Endothelial cell of umbilical vein (primary cell): ENCODE results near the gene NXNL2. TPM values are rescaled to one million over a fixed set of nuclear protein-coding genes. Genes with fewer than 3 reads are reported as not detected.

Experiments
- BruUV-seq: library from RNA; stranded (reverse); fragments of 400-500 nt; replicated peaks from 2 replicates; lab custom pipeline; 2021; lab: Mats Ljungman, UMichigan
- CTCF ChIA-PET: fragments of 300-600, 350-600 bp; sonication (Branson Sonifier 250); formaldehyde crosslinking; loops from one replicate; lab custom pipeline; 2021; ENCODE audit warnings: antibody characterized with exemption, inconsistent platforms; lab: Charles Lee
- POLR2A ChIA-PET: fragments of 300-600, 350-600 bp; sonication (Branson Sonifier 250); formaldehyde crosslinking; loops from one replicate; lab custom pipeline; 2021; ENCODE audit warnings: antibody characterized with exemption, inconsistent platforms; lab: Charles Lee
- DNase-seq: peaks from one replicate; pipeline ENCODE4 v3.0.0-alpha.2; 2011; ENCODE audit warnings: low read depth, low spot score
- FAIRE-seq: peaks from 2 replicates; lab custom pipeline; 2011; peaks lifted over from hg19 to GRCh38; lab: Jason Lieb, UNC
- H2AFZ ChIP-seq: 2 replicates; pipeline ENCODE4 v1.6.0; 2012; ENCODE audit warnings: low read depth, low read length, control low read depth, inconsistent platforms
- H3K27ac ChIP-seq: 2 replicates; pipeline ENCODE4 v1.5.1; 2011; ENCODE audit warnings: low read depth, mild to moderate bottlenecking, control low read depth, low read length, moderate library complexity; ENCODE audit not compliant: insufficient read depth
- H3K27me3 ChIP-seq, 2 experiments: 2 replicates each; pipeline versions ENCODE4 v1.6.0 to v1.6.1; 2011; ENCODE audit warnings: low read length in 2 of 2, mixed read lengths in 1 of 2; ENCODE audit not compliant: control insufficient read depth in 2 of 2, insufficient read depth in 2 of 2
- H3K36me3 ChIP-seq, 2 experiments: 2 replicates in 1 of 2; 3 replicates in 1 of 2; pipeline ENCODE4 v1.5.1; 2011; ENCODE audit warnings: low read length in 2 of 2, mild to moderate bottlenecking in 1 of 2, moderate library complexity in 1 of 2; ENCODE audit not compliant: control insufficient read depth in 2 of 2, insufficient read depth in 2 of 2; ENCODE audit errors: extremely low read depth in 1 of 2
- H3K4me1 ChIP-seq: 3 replicates; pipeline ENCODE4 v1.5.1; 2011; ENCODE audit warnings: mild to moderate bottlenecking, low read length; ENCODE audit not compliant: control insufficient read depth, insufficient read depth; ENCODE audit errors: extremely low read depth
- H3K4me2 ChIP-seq: 2 replicates; pipeline ENCODE4 v1.6.1; 2011; ENCODE audit warnings: low read length, control low read depth, mixed read lengths; ENCODE audit not compliant: insufficient read depth
- H3K4me3 ChIP-seq, 3 experiments: fragments of 200-600 bp in 1 of 3; sonication (generic), shearing (Covaris generic) in 1 of 3; replicated peaks in 1 of 3; 2 replicates each; pipeline ENCODE4 v1.5.1; 2011 to 2016; ENCODE audit warnings: control low read depth in 3 of 3, low read length in 3 of 3, mild to moderate bottlenecking in 2 of 3, inconsistent platforms in 1 of 3, low read depth in 1 of 3, moderate library complexity in 1 of 3; ENCODE audit not compliant: insufficient read depth in 1 of 3
- H3K79me2 ChIP-seq: 2 replicates; pipeline ENCODE4 v1.6.0; 2012; ENCODE audit warnings: low read length, inconsistent platforms; ENCODE audit not compliant: control insufficient read depth, insufficient read depth
- H3K9ac ChIP-seq: replicated peaks from 2 replicates; pipeline ENCODE3; 2011; ENCODE audit warnings: low read length, control low read depth; ENCODE audit not compliant: insufficient read depth; ENCODE audit errors: extremely low read depth
- H3K9me1 ChIP-seq: replicated peaks from 3 replicates; pipeline ENCODE4 v1.6.0; 2011; ENCODE audit warnings: mild to moderate bottlenecking, low read length; ENCODE audit not compliant: control insufficient read depth, insufficient read depth; ENCODE audit errors: extremely low read depth
- H3K9me3 ChIP-seq: replicated peaks from 2 replicates; pipeline ENCODE4 v1.5.1; 2012; ENCODE audit warnings: low read length, inconsistent platforms; ENCODE audit not compliant: control insufficient read depth, insufficient read depth
- H4K20me1 ChIP-seq: replicated peaks from 2 replicates; pipeline ENCODE3; 2011; ENCODE audit warnings: mild to moderate bottlenecking, low read length; ENCODE audit not compliant: control insufficient read depth, insufficient read depth; ENCODE audit errors: extremely low read depth
- EZH2 ChIP-seq: IDR thresholded peaks from 2 replicates; pipeline ENCODE4 v1.6.1; 2012; ENCODE audit warnings: borderline replicate concordance, low read depth, mild to moderate bottlenecking, moderate library complexity, low read length, inconsistent platforms; ENCODE audit not compliant: severe bottlenecking
- FOS ChIP-seq: IDR thresholded peaks from 2 replicates; pipeline ENCODE4 v1.6.1; 2011; ENCODE audit warnings: mild to moderate bottlenecking, low read length, moderate library complexity, borderline replicate concordance; ENCODE audit not compliant: insufficient read depth
- GATA2 ChIP-seq: IDR thresholded peaks from 2 replicates; pipeline ENCODE4 v1.7.0; 2011; ENCODE audit warnings: low read depth, mild to moderate bottlenecking, moderate library complexity, mixed read lengths, low read length; ENCODE audit not compliant: insufficient read length, insufficient read depth
- JUN ChIP-seq: IDR thresholded peaks from 2 replicates; pipeline ENCODE4 v1.6.1; 2011; ENCODE audit warnings: borderline replicate concordance, low read depth; ENCODE audit not compliant: insufficient read length, insufficient read depth
- MYC ChIP-seq: IDR thresholded peaks from one replicate; pipeline ENCODE4 v1.6.1; 2011; ENCODE audit warnings: mild to moderate bottlenecking, low read depth, low read length
- POLR2A ChIP-seq: IDR thresholded peaks from 2 replicates; pipeline ENCODE4 v1.6.1; 2012; ENCODE audit warnings: low read depth, mild to moderate bottlenecking, control low read depth, low read length
- POLR2AphosphoS5 ChIP-seq: IDR thresholded peaks from 2 replicates; pipeline ENCODE4 v1.6.1; 2012; ENCODE audit warnings: low read depth, mild to moderate bottlenecking, control low read depth, low read length, moderate library complexity; ENCODE audit not compliant: insufficient read depth
- dilution Hi-C: fragments of 300-500 bp; cut with MboI; formaldehyde crosslinking; loops from one replicate; pipeline ENCODE4 v1.15.0; 2019; ENCODE audit warnings: low sequenced_read_pairs; ENCODE audit not compliant: extremely low pct_ligation_motif_present
- intact Hi-C: fragments of 100-400 bp; cut with micrococcal nuclease; formaldehyde crosslinking; loops from one replicate; pipeline ENCODE4 v1.10.0; 2022
- polyA plus RNA-seq, 4 experiments: library from polyadenylated mRNA; depleted of rRNA in 3 of 4; stranded (reverse) in 3 of 4; unstranded in 1 of 4; fragments of >200 nt; gene quantifications; 2 replicates each; pipeline versions ENCODE4 v1.2.1 to v1.2.3, GENCODE V29; 2011 to 2012; ENCODE audit warnings: missing spikeins in 1 of 4
- total RNA-seq: library from RNA; stranded (reverse); gene quantifications from 2 replicates; pipeline ENCODE4 v1.2.3, GENCODE V29; 2021
- TF ChIP-seq, protein P1 (sequence below), 2 donors: IDR thresholded peaks; 1 replicate in 1 of 2; 2 replicates in 1 of 2; pipeline ENCODE4 v1.5.1; 2011; ENCODE audit warnings: low read length in 2 of 2, mild to moderate bottlenecking in 2 of 2, moderate library complexity in 2 of 2, control low read depth in 1 of 2, inconsistent platforms in 1 of 2, low read depth in 1 of 2; ENCODE audit not compliant: insufficient read depth in 1 of 2; ENCODE audit errors: extremely low read depth in 1 of 2
- TF ChIP-seq, protein P2 (sequence below): IDR thresholded peaks from 2 replicates; pipeline ENCODE4 v1.6.1; 2011; ENCODE audit not compliant: insufficient read depth, insufficient read length

Gene NXNL2
- total and polyA plus RNA-seq, 2 donors (not counting 3 experiments of a cell fraction or from before 2014, with no cell fraction given), result 0.14 TPM; not detected in 1

DNA sequence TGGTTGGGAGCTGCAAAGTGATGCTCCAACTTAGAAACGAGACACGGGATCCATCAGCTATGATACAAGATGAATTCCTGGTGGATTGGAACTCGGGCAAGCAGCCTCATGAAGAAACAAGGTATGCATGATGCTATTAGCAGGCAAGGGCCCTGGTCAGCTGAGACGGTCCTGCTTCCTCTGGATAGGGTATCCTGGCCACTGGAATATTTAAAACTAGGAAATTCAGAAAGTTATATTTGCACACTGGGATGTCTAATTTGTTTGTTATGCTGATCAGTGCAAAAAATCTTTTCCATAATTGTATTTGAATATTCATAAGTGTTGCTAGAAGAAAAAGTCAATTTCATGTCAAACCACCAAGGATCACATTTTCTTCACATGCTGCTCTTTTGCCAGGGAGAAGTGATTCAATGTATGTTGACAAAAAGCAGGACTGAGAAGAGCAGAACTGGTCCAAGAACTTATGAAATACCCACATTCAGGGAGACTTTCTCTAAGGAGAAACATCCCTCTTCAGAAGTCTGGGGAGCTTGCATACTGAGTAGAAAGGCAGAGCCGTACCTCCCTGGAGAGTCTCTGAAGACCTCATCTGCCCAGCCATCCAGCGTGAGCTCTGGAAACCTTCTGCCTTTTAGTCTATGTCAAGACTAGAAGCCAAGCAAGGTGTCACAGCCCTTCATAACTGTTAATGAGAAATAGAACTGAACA is 6.7 kb upstream of the NXNL2 start:
- no peak for TF ChIP-seq JUN
- TF ChIP-seq, protein P1, sequence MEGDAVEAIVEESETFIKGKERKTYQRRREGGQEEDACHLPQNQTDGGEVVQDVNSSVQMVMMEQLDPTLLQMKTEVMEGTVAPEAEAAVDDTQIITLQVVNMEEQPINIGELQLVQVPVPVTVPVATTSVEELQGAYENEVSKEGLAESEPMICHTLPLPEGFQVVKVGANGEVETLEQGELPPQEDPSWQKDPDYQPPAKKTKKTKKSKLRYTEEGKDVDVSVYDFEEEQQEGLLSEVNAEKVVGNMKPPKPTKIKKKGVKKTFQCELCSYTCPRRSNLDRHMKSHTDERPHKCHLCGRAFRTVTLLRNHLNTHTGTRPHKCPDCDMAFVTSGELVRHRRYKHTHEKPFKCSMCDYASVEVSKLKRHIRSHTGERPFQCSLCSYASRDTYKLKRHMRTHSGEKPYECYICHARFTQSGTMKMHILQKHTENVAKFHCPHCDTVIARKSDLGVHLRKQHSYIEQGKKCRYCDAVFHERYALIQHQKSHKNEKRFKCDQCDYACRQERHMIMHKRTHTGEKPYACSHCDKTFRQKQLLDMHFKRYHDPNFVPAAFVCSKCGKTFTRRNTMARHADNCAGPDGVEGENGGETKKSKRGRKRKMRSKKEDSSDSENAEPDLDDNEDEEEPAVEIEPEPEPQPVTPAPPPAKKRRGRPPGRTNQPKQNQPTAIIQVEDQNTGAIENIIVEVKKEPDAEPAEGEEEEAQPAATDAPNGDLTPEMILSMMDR (IDR thresholded peaks at IDR 0.05; ENCODE audit: extremely low read depth in 1 of 2, insufficient read depth in 1 of 2, low read depth in 1 of 2, low read length in 2 of 2), result no peak
- no peak for TF ChIP-seq EZH2
- TF ChIP-seq MYC, result no peak
- no peak for TF ChIP-seq POLR2A
- TF ChIP-seq, protein P2, sequence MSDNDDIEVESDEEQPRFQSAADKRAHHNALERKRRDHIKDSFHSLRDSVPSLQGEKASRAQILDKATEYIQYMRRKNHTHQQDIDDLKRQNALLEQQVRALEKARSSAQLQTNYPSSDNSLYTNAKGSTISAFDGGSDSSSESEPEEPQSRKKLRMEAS, result no peak
- no peak for TF ChIP-seq POLR2AphosphoS5
- TF ChIP-seq FOS, result no peak
- TF ChIP-seq GATA2, result no peak
- no TSS peak for BruUV-seq
- Histone ChIP-seq H3K9me3 (no peaks in the 10 kb centered on the region), H3K4me2 (no peak overlapping the region), H3K79me2 (no peaks in the 10 kb centered on the region), H3K4me3 (no peak overlapping the region), H3K9me1 (no peaks in the 10 kb centered on the region), H3K36me3 (no peaks in the 10 kb centered on the region), H2AFZ (no peak overlapping the region), H3K4me1 (no peaks in the 10 kb centered on the region), H3K27ac (no peak overlapping the region), H3K27me3 (peaks cover 0 to 2% of the 10 kb centered on the region in 2 experiments), H4K20me1 (no peaks in the 10 kb centered on the region), H3K9ac (no peak overlapping the region)
- ChIA-PET CTCF (no interaction called here), POLR2A (no interaction called here)
- intact Hi-C loops (no loop called here), dilution Hi-C loops (no loop called here)
- no peak for FAIRE-seq
- DNase-seq, result no peak
